ENCODE results near the gene SMAD1. TPM values are rescaled to one million over a fixed set of nuclear protein-coding genes. Genes with fewer than 3 reads are reported as not detected.

SMAD1 gene
- total RNA-seq, 1 donor from 2014 or later = 44.3 TPM

DNA sequence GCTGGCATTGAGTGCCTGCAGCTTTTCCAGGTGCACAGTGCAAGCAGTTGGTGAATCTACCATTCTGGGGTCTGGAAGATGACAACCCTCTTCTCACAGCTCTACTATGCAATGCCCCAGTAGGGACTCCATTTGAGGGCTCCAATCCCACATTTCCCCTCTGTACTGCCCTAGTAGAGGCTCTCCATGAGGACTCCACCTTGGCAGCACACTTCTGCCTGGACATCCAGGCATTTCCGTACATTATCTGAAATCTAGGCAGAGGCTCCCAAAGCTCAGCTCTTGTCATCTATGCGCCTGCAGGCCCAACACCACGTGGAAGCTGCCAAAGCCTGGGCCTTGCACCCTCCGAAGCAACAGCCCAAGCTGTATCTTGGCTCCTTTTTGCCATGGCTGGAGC lies 8.4 kb upstream of the SMAD1 start:
- Histone ChIP-seq H3K4me2 (no peak overlapping the region), H4K20me1 (ENCODE audit: low read depth) (no peaks in the 10 kb centered on the region), H2AFZ (replicated peaks) (no peak overlapping the region), H3K9ac (no peak overlapping the region), H3K36me3 (no peaks in the 10 kb centered on the region), H3K9me3 (ENCODE audit: low read depth) (no peaks in the 10 kb centered on the region), H3K4me1 (no peaks in the 10 kb centered on the region), H3F3A (ENCODE audit: low read depth) (no peaks in the 10 kb centered on the region), H3K4me3 (no peak overlapping the region), H3K27ac (no peak overlapping the region), H3K79me2 (ENCODE audit: low read depth) (no peaks in the 10 kb centered on the region), H3K27me3 (no peaks in the 10 kb centered on the region)
- H3K9me3 Mint-ChIP-seq = peaks cover 22% of the 10 kb centered on the region
- H3K4me3 Mint-ChIP-seq = no peak overlapping the region
- no peaks in the 10 kb centered on the region for H3K36me3 Mint-ChIP-seq
- no peak for DNase-seq (ENCODE audit: low spot score)
- TF ChIP-seq EZH2phosphoT487 (IDR thresholded peaks at IDR 0.05) (no peak), EZH2 (IDR thresholded peaks at IDR 0.05) (no peak)
- TF ChIP-seq, protein P1, sequence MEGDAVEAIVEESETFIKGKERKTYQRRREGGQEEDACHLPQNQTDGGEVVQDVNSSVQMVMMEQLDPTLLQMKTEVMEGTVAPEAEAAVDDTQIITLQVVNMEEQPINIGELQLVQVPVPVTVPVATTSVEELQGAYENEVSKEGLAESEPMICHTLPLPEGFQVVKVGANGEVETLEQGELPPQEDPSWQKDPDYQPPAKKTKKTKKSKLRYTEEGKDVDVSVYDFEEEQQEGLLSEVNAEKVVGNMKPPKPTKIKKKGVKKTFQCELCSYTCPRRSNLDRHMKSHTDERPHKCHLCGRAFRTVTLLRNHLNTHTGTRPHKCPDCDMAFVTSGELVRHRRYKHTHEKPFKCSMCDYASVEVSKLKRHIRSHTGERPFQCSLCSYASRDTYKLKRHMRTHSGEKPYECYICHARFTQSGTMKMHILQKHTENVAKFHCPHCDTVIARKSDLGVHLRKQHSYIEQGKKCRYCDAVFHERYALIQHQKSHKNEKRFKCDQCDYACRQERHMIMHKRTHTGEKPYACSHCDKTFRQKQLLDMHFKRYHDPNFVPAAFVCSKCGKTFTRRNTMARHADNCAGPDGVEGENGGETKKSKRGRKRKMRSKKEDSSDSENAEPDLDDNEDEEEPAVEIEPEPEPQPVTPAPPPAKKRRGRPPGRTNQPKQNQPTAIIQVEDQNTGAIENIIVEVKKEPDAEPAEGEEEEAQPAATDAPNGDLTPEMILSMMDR (IDR thresholded peaks at IDR 0.05) = no peak
- no peaks in the 10 kb centered on the region for H3K27me3 Mint-ChIP-seq (ENCODE audit: insufficient read depth, low read depth)
- H3K4me1 Mint-ChIP-seq = no peaks in the 10 kb centered on the region
- no peak overlapping the region for H3K27ac Mint-ChIP-seq

DNA sequence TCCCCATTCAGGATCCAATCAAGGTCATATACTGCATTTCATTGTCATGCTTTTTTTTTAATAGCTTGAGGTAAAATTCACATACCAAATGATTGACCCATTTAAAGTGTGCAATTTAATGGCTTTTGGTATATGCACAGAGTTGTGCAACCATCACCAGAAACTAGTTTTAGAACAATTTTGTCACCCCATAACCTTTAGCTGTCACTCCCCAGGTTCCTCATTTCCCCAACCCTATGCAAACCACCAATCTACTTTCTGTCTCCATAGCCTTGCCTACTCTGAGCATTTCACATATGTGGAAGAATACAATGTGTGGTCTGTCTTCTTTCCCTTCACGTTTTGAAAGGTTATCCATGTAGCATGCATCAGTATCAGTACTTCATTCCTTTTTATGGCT lies 1.4 kb upstream of the SMAD1 start:
- H3K9me3 Mint-ChIP-seq = no peaks in the 10 kb centered on the region

DNA sequence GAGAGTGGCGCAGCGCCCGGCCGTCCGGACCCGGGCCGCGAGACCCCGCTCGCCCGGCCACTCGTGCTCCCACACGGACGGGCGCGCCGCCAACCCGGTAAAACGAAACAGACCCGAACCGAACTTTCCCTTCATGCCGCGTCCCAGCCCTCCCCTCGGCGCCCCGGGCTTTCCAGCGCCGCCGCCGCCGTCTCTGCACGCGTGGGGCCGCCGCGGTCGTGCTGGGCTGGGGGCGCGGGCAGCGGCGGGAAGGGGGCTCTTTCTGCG lies 222 bp downstream of the SMAD1 start:
- Mint-ChIP-seq H3K27me3 (ENCODE audit: insufficient read depth, low read depth) (no peaks in the 10 kb centered on the region), H3K36me3 (peaks cover 5% of the 10 kb centered on the region), H3K27ac (no peak overlapping the region), H3K9me3 (no peaks in the 10 kb centered on the region), H3K4me3 (peak overlapping the region; percentile 90), H3K4me1 (peaks cover 9% of the 10 kb centered on the region)
- peak overlapping the region; percentile 88 for H3K27ac ChIP-seq
- peak overlapping the region; percentile 95 for H3K4me2 ChIP-seq
- peak overlapping the region; percentile 98 for H2AFZ ChIP-seq (replicated peaks)
- DNase-seq (ENCODE audit: low spot score) = no peak
- H3K9me3 ChIP-seq (ENCODE audit: low read depth) = no peaks in the 10 kb centered on the region
- H3K4me1 ChIP-seq = peaks cover 17% of the 10 kb centered on the region
- TF ChIP-seq EZH2phosphoT487 (IDR thresholded peaks at IDR 0.05) (no peak), EZH2 (IDR thresholded peaks at IDR 0.05) (no peak)
- TF ChIP-seq, protein P1 (IDR thresholded peaks at IDR 0.05) = no peak
- peak overlapping the region; percentile 94 for H3K9ac ChIP-seq
- H4K20me1 ChIP-seq (ENCODE audit: low read depth) = peaks cover 22% of the 10 kb centered on the region
- H3K79me2 ChIP-seq (ENCODE audit: low read depth) = peaks cover 63% of the 10 kb centered on the region
- peak overlapping the region; percentile 72 for H3K4me3 ChIP-seq
- no peaks in the 10 kb centered on the region for H3K36me3 ChIP-seq
- peaks cover 9% of the 10 kb centered on the region for H3F3A ChIP-seq (ENCODE audit: low read depth)
- H3K27me3 ChIP-seq = no peaks in the 10 kb centered on the region

More for the DNA sequence above, 1.4 kb upstream of the SMAD1 start:
- peaks cover 5% of the 10 kb centered on the region for H3K36me3 Mint-ChIP-seq
- Histone ChIP-seq H3K4me3 (no peak overlapping the region), H3K9me3 (ENCODE audit: low read depth) (no peaks in the 10 kb centered on the region), H3K27me3 (no peaks in the 10 kb centered on the region), H3K79me2 (ENCODE audit: low read depth) (peaks cover 47% of the 10 kb centered on the region), H3K4me1 (peaks cover 15% of the 10 kb centered on the region), H3K27ac (no peak overlapping the region), H2AFZ (replicated peaks) (no peak overlapping the region), H4K20me1 (ENCODE audit: low read depth) (peaks cover 11% of the 10 kb centered on the region), H3K36me3 (no peaks in the 10 kb centered on the region), H3F3A (ENCODE audit: low read depth) (peaks cover 9% of the 10 kb centered on the region), H3K9ac (no peak overlapping the region), H3K4me2 (no peak overlapping the region)
- H3K27me3 Mint-ChIP-seq (ENCODE audit: insufficient read depth, low read depth) = no peaks in the 10 kb centered on the region
- H3K27ac Mint-ChIP-seq = peak overlapping the region; percentile 40
- DNase-seq (ENCODE audit: low spot score) = no peak
- H3K4me3 Mint-ChIP-seq = peak overlapping the region; percentile 90
- no peak for TF ChIP-seq EZH2 (IDR thresholded peaks at IDR 0.05)
- TF ChIP-seq, protein P1 (IDR thresholded peaks at IDR 0.05) = no peak
- TF ChIP-seq EZH2phosphoT487 (IDR thresholded peaks at IDR 0.05) = no peak
- H3K4me1 Mint-ChIP-seq = peaks cover 9% of the 10 kb centered on the region
